ENCODE results near the gene LTK.

GRCh38 chr15:41503669-41504010 is 10.0 kb downstream of the LTK start:
- TF ChIP-seq POLR2AphosphoS5 (IDR thresholded peaks at IDR 0.05; ENCODE audit: low read depth, low read length) (no peak), POLR2A (IDR thresholded peaks at IDR 0.05; ENCODE audit: low read depth, low read length) (no peak), TAF1 (IDR thresholded peaks at IDR 0.05; ENCODE audit: low read depth, low read length) (no peak), SPI1 (IDR thresholded peaks at IDR 0.05; ENCODE audit: low read depth, low read length) (no peak), POU2F2 (IDR thresholded peaks at IDR 0.05; ENCODE audit: low read depth, low read length) (no peak)

Measured in GM12891 (cell line).